Measurements from ENCODE around the gene TMEM79. TPM values are rescaled to one million over a fixed set of nuclear protein-coding genes. Genes with fewer than 3 reads are reported as not detected.

Gene TMEM79
- total and polyA plus RNA-seq, 3 donors from 2014 or later, result 4.6 to 5.3 (median 5.3) TPM

GRCh38 chr1:156259805-156260204, 24.3 kb upstream of the TMEM79 start:
- no peak for TF ChIP-seq POLR2A (IDR thresholded peaks at IDR 0.05)
- TF ChIP-seq, protein P1, sequence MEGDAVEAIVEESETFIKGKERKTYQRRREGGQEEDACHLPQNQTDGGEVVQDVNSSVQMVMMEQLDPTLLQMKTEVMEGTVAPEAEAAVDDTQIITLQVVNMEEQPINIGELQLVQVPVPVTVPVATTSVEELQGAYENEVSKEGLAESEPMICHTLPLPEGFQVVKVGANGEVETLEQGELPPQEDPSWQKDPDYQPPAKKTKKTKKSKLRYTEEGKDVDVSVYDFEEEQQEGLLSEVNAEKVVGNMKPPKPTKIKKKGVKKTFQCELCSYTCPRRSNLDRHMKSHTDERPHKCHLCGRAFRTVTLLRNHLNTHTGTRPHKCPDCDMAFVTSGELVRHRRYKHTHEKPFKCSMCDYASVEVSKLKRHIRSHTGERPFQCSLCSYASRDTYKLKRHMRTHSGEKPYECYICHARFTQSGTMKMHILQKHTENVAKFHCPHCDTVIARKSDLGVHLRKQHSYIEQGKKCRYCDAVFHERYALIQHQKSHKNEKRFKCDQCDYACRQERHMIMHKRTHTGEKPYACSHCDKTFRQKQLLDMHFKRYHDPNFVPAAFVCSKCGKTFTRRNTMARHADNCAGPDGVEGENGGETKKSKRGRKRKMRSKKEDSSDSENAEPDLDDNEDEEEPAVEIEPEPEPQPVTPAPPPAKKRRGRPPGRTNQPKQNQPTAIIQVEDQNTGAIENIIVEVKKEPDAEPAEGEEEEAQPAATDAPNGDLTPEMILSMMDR (IDR thresholded peaks at IDR 0.05), result no peak
- H3K36me3 ChIP-seq (ENCODE audit: low read depth, missing control alignments), result no peaks in the 10 kb centered on the region
- H3K27me3 ChIP-seq, result no peaks in the 10 kb centered on the region
- no peaks in the 10 kb centered on the region for H3K4me1 ChIP-seq
- intact Hi-C loops (cut with DNase I; ENCODE audit: low total_unique reads), result no loop called here
- no peak for DNase-seq
- WGBS, 2 donors, result 53 to 63% methylated on average over 3 of the region's 3 CpGs
- no peaks in the 10 kb centered on the region for H3K9me3 ChIP-seq
- no peak overlapping the region for H3K27ac ChIP-seq
- H3K4me3 ChIP-seq, result no peak overlapping the region

DNA sequence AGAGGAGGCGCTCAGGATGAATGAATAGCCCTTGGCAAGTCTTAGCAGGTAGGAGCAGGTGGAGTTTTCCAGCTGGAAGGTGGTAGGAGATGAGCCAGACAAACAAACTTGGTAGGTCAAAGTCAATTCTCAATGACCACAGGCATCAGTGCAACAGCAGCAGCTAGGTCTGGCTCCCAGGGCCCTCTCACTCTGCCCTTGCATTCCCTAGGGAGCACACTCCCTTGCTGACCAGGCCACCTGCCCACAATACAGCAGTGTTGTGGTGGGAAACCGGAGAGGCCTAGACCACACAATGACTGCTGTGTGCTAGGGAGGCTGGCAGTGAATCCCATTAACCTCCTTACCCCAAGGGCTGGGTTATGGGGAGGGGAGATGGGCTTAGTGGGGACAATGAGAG, 23.2 kb upstream of the TMEM79 start:
- intact Hi-C loops (cut with DNase I; ENCODE audit: low total_unique reads), result no loop called here
- H3K27me3 ChIP-seq, result no peaks in the 10 kb centered on the region
- no peaks in the 10 kb centered on the region for H3K36me3 ChIP-seq (ENCODE audit: low read depth, missing control alignments)
- H3K9me3 ChIP-seq, result no peaks in the 10 kb centered on the region
- TF ChIP-seq POLR2A (IDR thresholded peaks at IDR 0.05), result no peak
- TF ChIP-seq, protein P1 (IDR thresholded peaks at IDR 0.05), result no peak
- H3K4me1 ChIP-seq, result no peaks in the 10 kb centered on the region
- DNase-seq, result no peak
- H3K4me3 ChIP-seq, result no peak overlapping the region
- WGBS, 2 donors, result 81 to 82% methylated on average over 2 of the region's 2 CpGs
- H3K27ac ChIP-seq, result no peak overlapping the region

GRCh38 chr1:156262461-156263287, 21.5 kb upstream of the TMEM79 start:
- H3K27ac ChIP-seq, result no peak overlapping the region
- TF ChIP-seq, protein P1 (IDR thresholded peaks at IDR 0.05), result no peak
- TF ChIP-seq POLR2A (IDR thresholded peaks at IDR 0.05), result no peak

GRCh38 chr1:156263288-156263655, 20.9 kb upstream of the TMEM79 start:
- TF ChIP-seq, protein P1 (IDR thresholded peaks at IDR 0.05), result no peak
- no peak for TF ChIP-seq POLR2A (IDR thresholded peaks at IDR 0.05)
- Histone ChIP-seq H3K4me3 (no peak overlapping the region), H3K36me3 (ENCODE audit: low read depth, missing control alignments) (no peaks in the 10 kb centered on the region), H3K27me3 (no peaks in the 10 kb centered on the region), H3K4me1 (peaks cover 5% of the 10 kb centered on the region), H3K9me3 (no peaks in the 10 kb centered on the region), H3K27ac (no peak overlapping the region)
- intact Hi-C loops (cut with DNase I; ENCODE audit: low total_unique reads), result no loop called here
- DNase-seq, result no peak
- WGBS, 2 donors, result 81 to 98% methylated on average over 5 to 9 of the region's 9 CpGs

More at GRCh38 chr1:156262461-156263287, 21.5 kb upstream of the TMEM79 start:
- no peaks in the 10 kb centered on the region for H3K36me3 ChIP-seq (ENCODE audit: low read depth, missing control alignments)
- 74 to 83% methylated on average over 9 of the region's 9 CpGs for WGBS, 2 donors
- H3K4me1 ChIP-seq, result peaks cover under 1% of the 10 kb centered on the region
- DNase-seq, result no peak
- no peaks in the 10 kb centered on the region for H3K9me3 ChIP-seq
- H3K27me3 ChIP-seq, result no peaks in the 10 kb centered on the region
- H3K4me3 ChIP-seq, result no peak overlapping the region
- intact Hi-C loops (cut with DNase I; ENCODE audit: low total_unique reads), result no loop called here

DNA sequence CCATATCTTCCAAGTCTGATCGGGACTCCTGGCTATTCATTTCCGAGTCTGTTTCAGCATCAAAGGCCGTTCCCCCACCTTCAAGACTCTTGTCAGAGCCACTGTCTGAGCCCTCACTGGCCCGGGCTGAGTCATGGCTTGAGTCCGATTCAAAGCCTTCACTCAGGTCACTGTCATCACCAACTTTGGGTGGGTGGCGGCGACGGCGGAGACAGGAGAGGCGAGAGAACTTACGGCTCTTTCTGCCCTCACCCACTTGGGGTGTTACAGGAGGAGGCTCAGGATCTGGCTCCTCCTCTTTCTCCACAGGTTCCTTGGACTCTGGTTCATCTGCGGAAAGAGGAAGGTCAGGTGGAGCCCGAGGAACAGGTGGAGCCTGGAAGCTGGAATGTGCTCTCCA, 18.1 kb upstream of the TMEM79 start:
- H3K9me3 ChIP-seq, result no peaks in the 10 kb centered on the region
- H3K4me3 ChIP-seq, result no peak overlapping the region
- peaks cover 5% of the 10 kb centered on the region for H3K4me1 ChIP-seq
- no peak for DNase-seq
- WGBS, 2 donors, result 90 to 94% methylated on average over 10 to 13 of the region's 13 CpGs
- intact Hi-C loops (cut with DNase I; ENCODE audit: low total_unique reads), result no loop called here
- TF ChIP-seq POLR2A (IDR thresholded peaks at IDR 0.05), result no peak
- TF ChIP-seq, protein P1 (IDR thresholded peaks at IDR 0.05), result no peak
- H3K36me3 ChIP-seq (ENCODE audit: low read depth, missing control alignments), result no peaks in the 10 kb centered on the region
- no peak overlapping the region for H3K27ac ChIP-seq
- H3K27me3 ChIP-seq, result no peaks in the 10 kb centered on the region

Measured in testis (tissue), 3 donors.